Measurements from ENCODE around the gene CDC42BPA. TPM values are rescaled to one million over a fixed set of nuclear protein-coding genes. Genes with fewer than 3 reads are reported as not detected.

The CDC42BPA gene
- total and polyA plus RNA-seq, 2 donors (not counting 1 experiment from before 2014, with no cell fraction given) = 26.4 to 77.1 TPM

DNA sequence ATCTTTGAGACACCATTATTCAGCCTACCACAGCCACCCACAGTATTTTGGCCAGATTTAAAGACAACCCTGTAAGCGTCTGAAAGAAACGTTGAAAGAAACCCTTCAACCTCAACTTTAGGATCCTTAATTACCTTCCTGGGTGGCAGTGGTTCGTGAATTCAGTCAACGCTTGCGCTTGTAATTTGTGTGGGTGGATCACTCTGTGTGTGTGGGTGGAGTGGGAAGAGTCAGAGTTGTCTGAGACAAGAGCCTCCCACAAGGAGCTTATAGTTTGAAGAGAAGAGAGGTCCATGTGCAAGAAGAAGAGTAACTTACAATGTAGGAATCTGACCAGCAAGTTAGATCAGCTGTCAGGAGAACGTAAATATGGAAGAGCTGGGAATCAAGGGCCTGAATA, 369.8 kb downstream of the CDC42BPA start:
- no peak for TF ChIP-seq EZH2 (IDR thresholded peaks at IDR 0.05; ENCODE audit: low read length, missing control alignments)
- TF ChIP-seq, protein P1, sequence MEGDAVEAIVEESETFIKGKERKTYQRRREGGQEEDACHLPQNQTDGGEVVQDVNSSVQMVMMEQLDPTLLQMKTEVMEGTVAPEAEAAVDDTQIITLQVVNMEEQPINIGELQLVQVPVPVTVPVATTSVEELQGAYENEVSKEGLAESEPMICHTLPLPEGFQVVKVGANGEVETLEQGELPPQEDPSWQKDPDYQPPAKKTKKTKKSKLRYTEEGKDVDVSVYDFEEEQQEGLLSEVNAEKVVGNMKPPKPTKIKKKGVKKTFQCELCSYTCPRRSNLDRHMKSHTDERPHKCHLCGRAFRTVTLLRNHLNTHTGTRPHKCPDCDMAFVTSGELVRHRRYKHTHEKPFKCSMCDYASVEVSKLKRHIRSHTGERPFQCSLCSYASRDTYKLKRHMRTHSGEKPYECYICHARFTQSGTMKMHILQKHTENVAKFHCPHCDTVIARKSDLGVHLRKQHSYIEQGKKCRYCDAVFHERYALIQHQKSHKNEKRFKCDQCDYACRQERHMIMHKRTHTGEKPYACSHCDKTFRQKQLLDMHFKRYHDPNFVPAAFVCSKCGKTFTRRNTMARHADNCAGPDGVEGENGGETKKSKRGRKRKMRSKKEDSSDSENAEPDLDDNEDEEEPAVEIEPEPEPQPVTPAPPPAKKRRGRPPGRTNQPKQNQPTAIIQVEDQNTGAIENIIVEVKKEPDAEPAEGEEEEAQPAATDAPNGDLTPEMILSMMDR (conservative IDR thresholded peaks at IDR 0.05 in 1 of 2, IDR thresholded peaks at IDR 0.05 in 1 of 2; ENCODE audit: low read depth in 1 of 2, low read length in 2 of 2) = no peak
- Histone ChIP-seq H3K4me3 (replicated peaks in 1 of 4; ENCODE audit: control extremely low read depth in 1 of 4, insufficient read depth in 1 of 4, low read depth in 3 of 4, low read length in 4 of 4) (no peak overlapping the region), H3K4me1 (ENCODE audit: control insufficient read depth, extremely low read depth, insufficient read depth, low read length) (no peaks in the 10 kb centered on the region), H4K20me1 (ENCODE audit: control insufficient read depth, extremely low read depth, insufficient read depth, low read length) (no peaks in the 10 kb centered on the region), H2AFZ (ENCODE audit: low read length) (no peak overlapping the region), H3K79me2 (ENCODE audit: control insufficient read depth, insufficient read depth, low read length) (no peaks in the 10 kb centered on the region), H3K9me3 (ENCODE audit: control insufficient read depth, insufficient read depth, low read depth, low read length) (no peaks in the 10 kb centered on the region), H3K4me2 (ENCODE audit: extremely low read depth, insufficient read depth, low read length) (no peak overlapping the region), H3K27ac (ENCODE audit: insufficient read depth, low read length) (no peak overlapping the region), H3K27me3 (ENCODE audit: control insufficient read depth, insufficient read depth, low read length) (no peaks in the 10 kb centered on the region), H3K9ac (ENCODE audit: insufficient read depth, low read length) (no peak overlapping the region), H3K36me3 (ENCODE audit: control insufficient read depth, insufficient read depth, low read length) (no peaks in the 10 kb centered on the region)
- no peak for DNase-seq (ENCODE audit: low read depth in 2 of 2)

DNA sequence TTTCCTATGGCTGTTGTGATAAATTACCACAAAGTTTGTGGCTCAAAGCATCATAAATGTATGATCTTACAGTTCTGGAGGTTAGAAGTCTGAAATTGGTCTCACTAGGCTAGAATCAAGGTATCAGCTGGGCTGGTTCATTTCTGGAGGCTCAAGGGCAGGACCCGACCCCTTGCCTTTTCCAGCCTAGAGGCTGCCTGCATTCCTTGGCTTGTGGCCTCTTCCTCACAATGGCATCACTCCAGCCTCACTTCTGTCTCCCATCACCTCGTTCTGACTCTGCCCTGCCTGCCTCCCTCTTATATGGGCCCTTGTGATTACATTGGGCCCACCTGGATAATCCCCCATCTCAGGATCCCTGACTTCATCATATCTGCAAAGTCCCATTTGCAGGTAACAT, 370.2 kb downstream of the CDC42BPA start:
- Histone ChIP-seq H4K20me1 (ENCODE audit: control insufficient read depth, extremely low read depth, insufficient read depth, low read length) (no peaks in the 10 kb centered on the region), H3K9me3 (ENCODE audit: control insufficient read depth, insufficient read depth, low read depth, low read length) (no peaks in the 10 kb centered on the region), H3K27ac (ENCODE audit: insufficient read depth, low read length) (no peak overlapping the region), H3K4me2 (ENCODE audit: extremely low read depth, insufficient read depth, low read length) (no peak overlapping the region), H3K27me3 (ENCODE audit: control insufficient read depth, insufficient read depth, low read length) (no peaks in the 10 kb centered on the region), H3K4me1 (ENCODE audit: control insufficient read depth, extremely low read depth, insufficient read depth, low read length) (no peaks in the 10 kb centered on the region), H3K79me2 (ENCODE audit: control insufficient read depth, insufficient read depth, low read length) (no peaks in the 10 kb centered on the region), H3K4me3 (replicated peaks in 1 of 4; ENCODE audit: control extremely low read depth in 1 of 4, insufficient read depth in 1 of 4, low read depth in 3 of 4, low read length in 4 of 4) (no peak overlapping the region), H3K36me3 (ENCODE audit: control insufficient read depth, insufficient read depth, low read length) (no peaks in the 10 kb centered on the region), H2AFZ (ENCODE audit: low read length) (no peak overlapping the region), H3K9ac (ENCODE audit: insufficient read depth, low read length) (no peak overlapping the region)
- no peak for TF ChIP-seq EZH2 (IDR thresholded peaks at IDR 0.05; ENCODE audit: low read length, missing control alignments)
- TF ChIP-seq, protein P1 (conservative IDR thresholded peaks at IDR 0.05 in 1 of 2, IDR thresholded peaks at IDR 0.05 in 1 of 2; ENCODE audit: low read depth in 1 of 2, low read length in 2 of 2) = no peak
- no peak for DNase-seq (ENCODE audit: low read depth in 2 of 2)

DNA sequence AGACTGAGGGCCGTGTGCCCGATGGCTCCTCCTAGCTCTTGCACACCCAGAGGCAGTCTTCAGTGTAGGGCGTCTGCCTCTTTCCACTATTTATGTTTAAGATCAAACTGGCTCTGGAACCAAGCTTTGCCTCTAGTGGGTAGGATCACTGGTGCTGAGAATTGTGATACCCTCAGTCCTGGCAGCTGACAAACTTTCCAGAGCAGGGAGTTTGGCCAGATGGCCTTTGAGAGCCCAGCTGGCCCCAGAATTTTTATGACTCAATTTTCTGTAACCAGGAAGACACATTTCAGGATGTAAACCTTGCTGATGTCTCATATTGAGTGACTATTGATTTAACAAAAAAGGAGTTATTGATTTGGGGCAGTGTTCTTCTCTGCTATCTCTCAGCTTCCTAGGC, 371.5 kb downstream of the CDC42BPA start:
- H3K27me3 ChIP-seq (ENCODE audit: control insufficient read depth, insufficient read depth, low read length) = no peaks in the 10 kb centered on the region
- H3K9me3 ChIP-seq (ENCODE audit: control insufficient read depth, insufficient read depth, low read depth, low read length) = no peaks in the 10 kb centered on the region
- H3K4me3 ChIP-seq (replicated peaks in 1 of 4; ENCODE audit: control extremely low read depth in 1 of 4, insufficient read depth in 1 of 4, low read depth in 3 of 4, low read length in 4 of 4) = no peak overlapping the region
- H3K36me3 ChIP-seq (ENCODE audit: control insufficient read depth, insufficient read depth, low read length) = no peaks in the 10 kb centered on the region
- H2AFZ ChIP-seq (ENCODE audit: low read length) = no peak overlapping the region
- no peak for TF ChIP-seq EZH2 (IDR thresholded peaks at IDR 0.05; ENCODE audit: low read length, missing control alignments)
- TF ChIP-seq, protein P1 (conservative IDR thresholded peaks at IDR 0.05 in 1 of 2, IDR thresholded peaks at IDR 0.05 in 1 of 2; ENCODE audit: low read depth in 1 of 2, low read length in 2 of 2) = no peak
- no peak overlapping the region for H3K27ac ChIP-seq (ENCODE audit: insufficient read depth, low read length)
- DNase-seq (ENCODE audit: low read depth in 2 of 2) = peak in 1 of 2 donors; percentile 14
- no peaks in the 10 kb centered on the region for H4K20me1 ChIP-seq (ENCODE audit: control insufficient read depth, extremely low read depth, insufficient read depth, low read length)
- no peaks in the 10 kb centered on the region for H3K79me2 ChIP-seq (ENCODE audit: control insufficient read depth, insufficient read depth, low read length)
- H3K4me1 ChIP-seq (ENCODE audit: control insufficient read depth, extremely low read depth, insufficient read depth, low read length) = no peaks in the 10 kb centered on the region
- H3K4me2 ChIP-seq (ENCODE audit: extremely low read depth, insufficient read depth, low read length) = no peak overlapping the region
- no peak overlapping the region for H3K9ac ChIP-seq (ENCODE audit: insufficient read depth, low read length)
